GM18909 (cell line): ENCODE results near the gene KAT2B.

ENCODE experiments used
- ATAC-seq: cut with Tn5 transposase; IDR thresholded peaks from one replicate; pipeline ENCODE4 v1.9.1; 2021; ENCODE audit warnings: mild to moderate bottlenecking; ENCODE audit not compliant: unreplicated experiment, poor library complexity

Gene KAT2B

DNA sequence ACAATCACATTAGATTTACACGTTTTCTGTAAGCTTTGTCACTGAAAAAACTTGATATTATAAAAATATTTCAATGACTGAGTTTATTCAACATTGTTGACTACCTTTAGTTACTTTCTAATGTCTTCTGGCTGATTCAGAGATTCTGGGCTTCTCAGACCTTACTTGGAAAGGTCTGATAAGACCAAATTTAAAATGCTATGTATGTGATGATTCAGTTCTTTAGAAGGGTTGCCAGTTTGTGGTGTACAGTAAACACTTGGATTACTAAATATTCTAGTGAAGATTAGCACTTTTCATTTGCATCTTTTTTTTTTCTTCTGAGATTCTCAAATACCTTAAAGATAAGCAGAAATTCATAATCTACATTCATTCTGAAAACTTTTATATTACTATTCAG, 96.0 kb downstream of the KAT2B start:
- ATAC-seq: no peak

DNA sequence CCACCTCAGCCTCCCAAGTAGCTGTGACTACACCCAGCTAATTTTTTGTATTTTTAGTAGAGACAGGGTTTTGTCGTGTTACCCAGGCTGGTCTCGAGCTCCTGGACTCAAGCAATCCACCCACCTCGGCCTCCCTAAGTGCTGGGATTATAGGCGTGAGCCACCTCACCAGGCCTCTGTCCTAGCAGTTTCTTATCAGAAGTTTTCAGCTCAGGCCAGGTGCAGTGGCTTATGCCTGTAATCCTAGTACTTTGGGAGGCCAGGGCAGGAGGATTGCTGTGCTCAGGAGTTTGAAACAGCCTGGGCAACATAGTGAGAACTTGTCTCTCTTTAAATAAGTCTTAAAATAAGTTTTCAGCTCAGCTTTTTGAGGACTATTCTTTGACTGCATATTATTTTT, 97.4 kb downstream of the KAT2B start:
- ATAC-seq: no peak

DNA sequence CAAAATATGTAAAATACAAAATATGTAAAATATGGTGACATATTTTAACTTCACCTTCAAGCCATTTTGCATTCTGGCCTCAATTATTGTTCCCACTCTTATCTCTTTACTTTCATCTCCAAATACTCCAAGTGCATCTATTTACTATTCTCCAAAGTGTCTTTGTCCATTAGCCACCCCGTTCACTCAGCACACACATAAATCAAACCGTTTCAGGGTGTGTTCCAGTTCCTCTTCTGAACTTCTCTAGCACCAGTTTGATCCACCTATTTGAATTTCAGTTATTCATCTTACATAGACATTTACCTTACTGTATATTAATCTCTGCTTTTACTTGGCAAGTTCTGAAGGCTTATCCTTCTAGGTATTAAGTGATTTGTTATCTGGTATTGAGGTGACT, 100.6 kb downstream of the KAT2B start:
- no peak for ATAC-seq

- no peak for ATAC-seq
These were observed 101.1 kb downstream of the KAT2B start for GRCh38 chr3:20141316-20141715.

DNA sequence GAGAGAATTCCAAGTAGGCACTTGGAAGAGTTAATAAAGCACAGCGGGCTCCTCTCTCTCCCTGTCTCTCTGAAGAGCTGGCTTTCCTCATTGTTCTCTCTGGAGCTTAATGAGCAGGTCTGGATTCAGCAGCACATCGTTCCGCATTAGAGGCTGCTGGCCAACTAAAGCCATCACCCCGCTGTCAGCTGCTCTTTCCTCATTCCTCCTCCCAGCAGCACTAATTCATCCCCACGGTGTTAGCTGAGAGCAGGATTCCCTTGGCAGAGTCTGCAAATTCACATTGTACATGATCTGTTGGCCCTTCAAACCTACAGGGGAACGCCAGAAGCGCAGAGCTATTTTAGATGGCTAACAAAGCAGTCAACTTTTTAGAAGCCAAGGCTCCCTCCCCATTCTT, 101.6 kb downstream of the KAT2B start:
- no peak for ATAC-seq

DNA sequence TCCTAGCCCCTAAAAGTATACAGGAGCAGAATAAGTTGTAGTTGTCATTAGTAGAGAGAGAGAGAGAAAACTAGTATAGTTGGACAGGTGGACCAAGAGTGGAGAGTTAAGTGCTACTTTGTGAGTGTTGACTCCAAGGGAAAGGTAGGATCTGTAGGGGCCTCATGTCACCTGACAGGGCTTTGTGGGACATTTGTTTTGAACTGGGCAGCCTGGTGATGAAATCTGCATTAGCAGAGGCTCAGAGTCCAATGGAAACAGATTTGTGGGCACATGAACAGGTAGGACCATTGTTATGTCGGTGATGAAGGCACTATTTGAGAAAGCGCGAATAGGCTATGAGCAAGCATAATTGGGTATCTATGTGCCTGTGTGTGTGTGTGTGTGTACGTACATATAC, 102.3 kb downstream of the KAT2B start:
- ATAC-seq: no peak

- ATAC-seq: no peak
These were observed 103.3 kb downstream of the KAT2B start for GRCh38 chr3:20143519-20143918.

DNA sequence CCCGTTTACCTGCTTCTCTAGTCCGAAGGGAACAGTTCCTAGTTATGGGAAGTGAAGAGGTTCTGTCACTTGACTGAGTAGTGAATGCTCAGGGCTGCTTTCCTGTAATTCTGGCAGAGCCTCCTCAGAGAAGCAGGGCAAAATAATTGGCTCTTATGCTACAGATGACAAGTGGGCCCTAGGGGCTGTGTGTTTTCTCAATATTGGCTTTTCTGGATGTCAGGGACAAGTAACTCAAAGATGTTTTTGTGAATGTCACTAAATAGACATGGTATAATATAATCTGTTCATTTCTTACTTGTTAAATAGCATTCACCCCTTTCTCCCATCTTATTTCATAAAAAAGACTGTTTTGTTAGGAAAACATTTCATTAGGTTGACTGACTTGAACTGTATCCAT, 105.6 kb downstream of the KAT2B start:
- no peak for ATAC-seq

DNA sequence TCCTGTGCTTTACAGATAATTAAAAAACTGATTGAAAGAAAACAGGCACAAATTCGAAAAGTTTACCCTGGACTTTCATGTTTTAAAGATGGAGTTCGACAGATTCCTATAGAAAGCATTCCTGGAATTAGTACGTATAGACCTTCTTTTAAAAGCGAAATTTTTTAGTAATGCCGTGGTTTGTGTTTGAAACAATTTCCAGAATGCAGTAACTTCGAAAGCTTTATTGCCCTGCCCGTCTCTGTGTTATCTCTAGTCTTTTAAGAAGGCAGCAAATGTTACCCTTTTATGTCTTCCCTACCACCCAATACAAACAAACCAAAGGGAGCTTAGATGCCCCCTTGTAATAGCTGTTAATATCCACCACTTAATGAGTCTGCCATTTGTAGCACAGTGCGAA, 106.1 kb downstream of the KAT2B start:
- ATAC-seq: no peak

- no peak for ATAC-seq
These were observed 107.1 kb downstream of the KAT2B start for GRCh38 chr3:20147361-20147760.

DNA sequence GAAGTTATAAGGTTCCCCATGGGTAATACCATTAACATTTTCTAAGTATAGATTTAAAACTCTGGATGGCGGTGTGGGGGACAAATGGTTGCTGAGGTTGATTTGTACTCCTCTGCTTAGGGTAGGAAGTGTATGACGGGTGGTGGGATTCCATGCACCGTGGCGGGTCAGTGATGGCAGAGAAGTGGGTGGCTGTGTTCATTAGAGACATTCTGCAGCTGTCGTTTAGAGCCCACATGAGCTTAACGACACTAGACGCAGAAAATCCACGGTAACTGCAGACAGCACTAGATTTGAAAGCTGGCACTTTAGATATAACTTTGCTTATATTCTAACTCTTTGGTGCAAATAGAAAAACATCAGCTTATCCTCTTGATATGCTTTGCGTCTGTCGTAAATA, 108.2 kb downstream of the KAT2B start:
- ATAC-seq: no peak

DNA sequence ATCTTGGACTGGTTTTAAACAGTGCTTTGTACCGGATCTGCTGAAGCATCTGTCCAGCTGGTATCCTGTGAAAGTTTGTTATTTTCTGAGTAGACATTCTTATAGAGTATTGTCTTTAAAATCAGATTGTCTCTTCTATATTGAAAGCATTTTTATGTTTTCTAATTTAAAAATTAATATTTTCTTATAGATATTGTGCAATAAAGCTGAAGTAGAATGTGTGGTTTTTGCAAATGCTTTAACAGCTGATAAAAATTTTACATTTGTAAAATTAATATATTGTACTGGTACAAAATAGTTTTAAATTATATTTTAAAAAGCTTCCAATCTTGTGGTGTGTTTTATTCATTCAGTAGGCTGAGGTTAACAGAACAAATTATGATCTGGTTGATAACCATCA, 113.8 kb downstream of the KAT2B start:
- no peak for ATAC-seq

GRCh38 chr3:20154928-20155327, 114.7 kb downstream of the KAT2B start:
- ATAC-seq: no peak

DNA sequence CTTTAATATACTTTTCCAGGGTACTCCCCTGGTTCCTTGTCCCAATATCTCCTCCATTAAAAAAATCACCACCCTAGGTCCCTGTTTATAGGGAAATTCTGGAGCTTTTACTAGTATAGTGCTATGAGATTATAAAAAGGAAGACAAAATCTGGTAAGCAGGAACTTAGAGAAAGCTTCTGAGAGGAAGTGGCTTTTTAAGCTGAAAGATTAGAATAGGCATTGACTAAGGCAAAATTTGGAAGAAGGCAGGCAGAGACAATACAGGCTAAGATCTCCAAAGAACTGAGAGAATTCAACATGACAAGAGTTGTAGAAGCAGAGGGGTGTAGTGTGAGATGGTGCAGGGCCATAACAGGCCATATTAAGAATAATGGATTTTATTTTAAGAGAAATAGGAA, 120.0 kb downstream of the KAT2B start:
- ATAC-seq: no peak

DNA sequence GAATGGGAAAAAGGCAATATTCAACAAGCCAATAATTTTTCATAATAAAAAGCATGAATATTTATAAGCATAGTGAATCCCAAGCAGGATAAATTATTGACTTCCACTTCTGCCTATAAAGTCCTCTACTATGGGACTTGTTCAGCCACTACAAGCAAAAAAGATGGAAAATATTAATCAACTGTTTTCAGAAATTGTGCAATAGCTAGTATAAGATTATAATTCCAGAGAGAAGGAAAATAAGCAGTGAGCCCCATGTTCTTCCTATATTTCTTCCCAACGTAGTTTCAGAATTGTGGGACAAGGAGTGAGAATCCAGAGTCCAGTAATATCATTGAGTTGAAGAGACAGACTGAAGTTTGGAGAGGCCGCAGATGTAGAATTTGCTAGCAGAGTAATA, 121.5 kb downstream of the KAT2B start:
- ATAC-seq: no peak

DNA sequence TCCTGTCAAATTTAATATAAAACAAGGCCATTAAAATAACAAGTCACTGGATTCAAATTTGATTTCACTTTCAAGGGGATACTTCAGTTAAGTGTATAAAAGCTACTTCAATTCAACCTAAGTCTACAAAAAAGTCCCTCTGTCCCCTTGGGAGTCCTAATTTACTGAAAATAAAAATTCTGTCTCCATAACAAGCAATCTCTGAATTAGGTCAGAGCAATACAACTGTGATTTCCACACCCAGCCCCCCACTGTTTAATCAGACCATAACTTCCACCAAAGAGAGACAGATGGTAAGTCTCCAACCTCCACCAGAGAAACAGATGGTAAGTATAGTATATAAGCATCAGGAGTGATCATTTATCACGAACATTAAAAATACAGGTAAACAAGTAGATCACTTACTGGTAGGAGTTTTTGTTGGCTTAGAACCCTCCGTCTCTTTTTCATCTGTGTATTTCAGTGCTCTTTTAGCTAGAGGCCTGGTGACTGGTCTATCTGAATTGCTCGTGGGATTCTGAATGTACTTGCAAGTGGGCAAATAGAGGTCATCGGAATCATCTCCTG, 133.7 kb downstream of the KAT2B start:
- no peak for ATAC-seq

DNA sequence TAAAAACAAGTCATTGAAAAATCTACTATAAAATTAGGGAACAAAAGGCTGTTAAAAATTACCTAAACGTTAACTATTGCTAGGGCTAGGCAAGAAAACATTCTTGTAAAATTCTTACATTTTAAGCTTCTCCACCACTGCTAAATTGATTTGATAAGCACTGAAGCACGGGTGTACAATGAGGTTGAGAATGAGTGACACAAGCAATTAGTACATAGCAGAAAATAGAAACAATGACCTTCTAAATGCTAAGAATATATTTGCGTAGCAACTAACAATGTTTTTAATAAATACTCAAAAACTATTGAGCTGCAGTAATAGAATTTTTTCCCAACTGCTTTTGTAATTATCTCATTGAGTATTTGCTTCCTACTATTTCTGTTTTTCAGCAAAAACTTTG, 141.0 kb downstream of the KAT2B start:
- no peak for ATAC-seq

GRCh38 chr3:20182206-20182605, 142.0 kb downstream of the KAT2B start:
- ATAC-seq: no peak

GRCh38 chr3:20185331-20185678, 145.1 kb downstream of the KAT2B start:
- ATAC-seq: peak; percentile 21

- peak; percentile 96 for ATAC-seq
These were observed 145.7 kb downstream of the KAT2B start, which contains the start of gene SGO1 for GRCh38 chr3:20185679-20186599. Gene SGO1 (minus strand): TSS chr3:20186206. CDS start chr3:20184027, 2,179 bp downstream.

GRCh38 chr3:20186600-20187004, 146.4 kb downstream of the KAT2B start:
- ATAC-seq: peak; percentile 10

GRCh38 chr3:20190991-20191390, 150.7 kb downstream of the KAT2B start:
- no peak for ATAC-seq
